K562 (cell line): ENCODE results near the gene RAVER2. TPM values are rescaled to one million over a fixed set of nuclear protein-coding genes. Genes with fewer than 3 reads are reported as not detected.
A peak's percentile ranks its signal among the peaks of the same experiment; 100 is the strongest.

Source experiments
- BACH1 ChIP-seq: fragments of 200-800 bp; sonication (Bioruptor generic); IDR thresholded peaks from 2 replicates; pipeline ENCODE4 v1.6.1; 2016; ENCODE audit warnings: missing genetic modification characterization, missing compliant biosample characterization
- BCLAF1 ChIP-seq, 2 experiments: fragments of 450-650 bp in 1 of 2; IDR thresholded peaks; 2 replicates each; pipeline ENCODE4 v1.6.1; 2011 to 2017; ENCODE audit warnings: low read depth in 2 of 2, antibody characterized with exemption in 1 of 2, borderline replicate concordance in 1 of 2, low read length in 1 of 2, mild to moderate bottlenecking in 1 of 2, mixed read lengths in 1 of 2; ENCODE audit not compliant: control insufficient read depth in 1 of 2
- CBFA2T3 ChIP-seq: fragments of 450-650 bp; IDR thresholded peaks from 2 replicates; pipeline ENCODE4 v1.6.1; 2017
- ETV1 ChIP-seq: fragments of 450-650 bp; conservative IDR thresholded peaks from 2 replicates; pipeline ENCODE4 v1.6.1; 2016; ENCODE audit warnings: missing genetic modification characterization, control low read depth, low read depth, missing compliant biosample characterization
- GATAD2B ChIP-seq: fragments of 450-650 bp; IDR thresholded peaks from 2 replicates; pipeline ENCODE4 v1.6.1; 2017; ENCODE audit warnings: mild to moderate bottlenecking, borderline replicate concordance
- JUN ChIP-seq, 2 experiments: sonication (generic) in 1 of 2; formaldehyde crosslinking in 1 of 2; IDR thresholded peaks; 2 replicates each; pipeline versions ENCODE4 v1.6.1 to v1.8.0; 2012 to 2022; ENCODE audit warnings: borderline replicate concordance in 2 of 2, mild to moderate bottlenecking in 2 of 2, improper control_type of control experiment in 1 of 2, low read depth in 1 of 2, low read length in 1 of 2, missing genetic modification reagents in 1 of 2
- MAFF ChIP-seq: IDR thresholded peaks from 2 replicates; pipeline ENCODE4 v1.6.1; 2012; ENCODE audit warnings: low read length, improper control_type of control experiment
- MCM2 ChIP-seq: fragments of 450-650 bp; IDR thresholded peaks from 2 replicates; pipeline ENCODE4 v1.6.1; 2017; ENCODE audit warnings: low read depth, mild to moderate bottlenecking
- MTF1 ChIP-seq: fragments of 250-450 bp; sonication (Bioruptor Pico); IDR thresholded peaks from 2 replicates; pipeline ENCODE4 v1.9.0; 2021; ENCODE audit warnings: moderate library complexity, mild to moderate bottlenecking, inconsistent platforms, borderline replicate concordance
- MXI1 ChIP-seq: IDR thresholded peaks from 2 replicates; pipeline ENCODE4 v1.6.1; 2011; ENCODE audit warnings: low read depth, mild to moderate bottlenecking, improper control_type of control experiment, low read length
- MYC ChIP-seq, 2 experiments: fragments of 250-450 bp in 1 of 2; sonication (Bioruptor Pico) in 1 of 2; IDR thresholded peaks; 2 replicates each; pipeline versions ENCODE4 v1.5.1 to v1.6.1; 2012 to 2021; ENCODE audit warnings: low read depth in 2 of 2, borderline replicate concordance in 1 of 2, improper control_type of control experiment in 1 of 2, low read length in 1 of 2, mild to moderate bottlenecking in 1 of 2, moderate library complexity in 1 of 2
- NUFIP1 ChIP-seq: fragments of 450-650 bp; IDR thresholded peaks from 2 replicates; pipeline ENCODE4 v1.6.1; 2018; ENCODE audit not compliant: partially characterized antibody
- SIN3B ChIP-seq: fragments of 450-650 bp; IDR thresholded peaks from 2 replicates; pipeline ENCODE4 v1.6.1; 2017; ENCODE audit warnings: low read depth, mild to moderate bottlenecking, moderate library complexity
- SMARCC2 ChIP-seq: fragments of 450-650 bp; IDR thresholded peaks from 2 replicates; pipeline ENCODE4 v1.6.1; 2017; ENCODE audit warnings: antibody characterized with exemption, moderate library complexity, mild to moderate bottlenecking, low read depth
- SNAPC5 ChIP-seq: fragments of 250-450 bp; sonication (Bioruptor Pico); IDR thresholded peaks from 2 replicates; pipeline ENCODE4 v1.8.0; 2021; ENCODE audit warnings: moderate library complexity, mild to moderate bottlenecking, inconsistent platforms
- SREBF2 ChIP-seq: sonication (generic); formaldehyde crosslinking; IDR thresholded peaks from 2 replicates; pipeline ENCODE4 v1.4.0; 2020; ENCODE audit warnings: mild to moderate bottlenecking, missing genetic modification reagents
- ZKSCAN3 ChIP-seq: fragments of 250-450 bp; sonication (Bioruptor Pico); IDR thresholded peaks from 2 replicates; pipeline ENCODE4 v1.4.0; 2020
- ZNF311 ChIP-seq: fragments of 250-450 bp; sonication (Bioruptor Pico); IDR thresholded peaks from 2 replicates; pipeline ENCODE4 v1.4.0; 2020; ENCODE audit warnings: mild to moderate bottlenecking, moderate library complexity
- ZNF511 ChIP-seq: sonication (generic); formaldehyde crosslinking; IDR thresholded peaks from 2 replicates; pipeline ENCODE4 v1.8.0; 2022; ENCODE audit warnings: mild to moderate bottlenecking, missing genetic modification reagents
- polyA plus RNA-seq, 8 experiments: library from polyadenylated mRNA; depleted of rRNA in 4 of 8; stranded (reverse) in 5 of 8; unstranded in 3 of 8; fragments of >200 nt; fragmentation: Nextera tagmentation in 2 of 8; fragmentation: Illumina TruSeq in 1 of 8; extraction: Ambion mirVana in 2 of 8; extraction: Trizol in 1 of 8; gene quantifications; 2 replicates each; pipeline versions ENCODE4 v1.2.1 to v1.2.3, GENCODE V29; 2011 to 2014; ENCODE audit warnings: inconsistent platforms in 1 of 8, missing spikeins in 1 of 8
- total RNA-seq, 7 experiments: library from RNA; depleted of rRNA in 6 of 7; stranded (reverse); fragments of >200 nt in 6 of 7; fragmentation: Illumina TruSeq in 2 of 7; extraction: Trizol in 2 of 7; gene quantifications; 2 replicates each; pipeline versions ENCODE4 v1.2.1 to v1.2.3, GENCODE V29; 2011 to 2021; ENCODE audit warnings: low replicate concordance in 1 of 7

Gene RAVER2
- total and polyA plus RNA-seq, 9 of the 15 experiments (the other 6 are each of a cell fraction or from before 2014, with no cell fraction given) = 1.8 to 6.1 (median 4.4) TPM

- TF ChIP-seq SIN3B = no peak
- TF ChIP-seq SREBF2 (CRISPR knock-in tag) = no peak
- no peak for TF ChIP-seq SNAPC5 (CRISPR knock-in tag)
- peak; percentile 24; the same call in 1 of the 2 replicates for TF ChIP-seq CBFA2T3
- TF ChIP-seq NUFIP1 = no peak
- TF ChIP-seq ZNF511 (CRISPR knock-in tag) = no peak
- no peak for TF ChIP-seq BACH1
- TF ChIP-seq ETV1 (tag) = no peak
- TF ChIP-seq BCLAF1 (IDR thresholded peaks at IDR 0.05; ENCODE audit: borderline replicate concordance in 1 of 2, control insufficient read depth in 1 of 2, low read depth in 2 of 2, low read length in 1 of 2) = no peak
- TF ChIP-seq SMARCC2 = no peak
- no peak for TF ChIP-seq MXI1
- TF ChIP-seq ZKSCAN3 (CRISPR knock-in tag) = no peak
- TF ChIP-seq MTF1 = no peak
- peak; percentile 28; the same call in 1 of the 2 replicates for TF ChIP-seq MYC (IDR thresholded peaks at IDR 0.05; ENCODE audit: low read depth, low read length)
- no peak for TF ChIP-seq MYC (CRISPR knock-in tag; IDR thresholded peaks at IDR 0.05; ENCODE audit: borderline replicate concordance, low read depth)
- TF ChIP-seq GATAD2B = no peak
- no peak for TF ChIP-seq MAFF
- TF ChIP-seq JUN (IDR thresholded peaks at IDR 0.05; ENCODE audit: borderline replicate concordance, low read depth, low read length) = 0 out of 2 replicates have a peak, but pooled peaks have one; percentile 28
- TF ChIP-seq JUN (CRISPR knock-in tag; IDR thresholded peaks at IDR 0.05; ENCODE audit: borderline replicate concordance) = no peak
- no peak for TF ChIP-seq ZNF311 (CRISPR knock-in tag)
- TF ChIP-seq MCM2 = no peak
Observed at GRCh38 chr1:64823691-64824476, 79.0 kb downstream of the RAVER2 start (continued).
